ENCODE measurements around the gene MLX.
A peak's percentile ranks its signal among the peaks of the same experiment; 100 is the strongest.

Gene MLX

GRCh38 chr17:42579794-42580551, 13.1 kb downstream of the MLX start:
- Mint-ChIP-seq H3K27ac (peak overlapping the region in 1 of 3 experiments; percentile 8), H3K36me3 (ENCODE audit: low read depth) (peaks cover 31% of the 10 kb centered on the region)

GRCh38 chr17:42581744-42582270, 14.9 kb downstream of the MLX start:
- Mint-ChIP-seq H3K4me3 (no peak overlapping the region), H3K36me3 (ENCODE audit: low read depth) (peaks cover 38% of the 10 kb centered on the region), H3K9me3 (no peaks in the 10 kb centered on the region), H3K27ac (no peak overlapping the region), H3K27me3 (ENCODE audit: low read depth) (peaks cover 3% of the 10 kb centered on the region), H3K4me1 (peaks cover 15% of the 10 kb centered on the region)
- TF ChIP-seq CTCF (IDR thresholded peaks at IDR 0.05; ENCODE audit: unreplicated experiment in 3 of 3) = no peak

More at GRCh38 chr17:42579794-42580551, 13.1 kb downstream of the MLX start:
- Mint-ChIP-seq H3K4me1 (peaks cover 31% of the 10 kb centered on the region), H3K9me3 (no peaks in the 10 kb centered on the region), H3K27me3 (ENCODE audit: low read depth) (peaks cover 3% of the 10 kb centered on the region), H3K4me3 (peak overlapping the region; percentile 57 to 78 (median 69))
- no peak for TF ChIP-seq CTCF (IDR thresholded peaks at IDR 0.05; ENCODE audit: unreplicated experiment in 3 of 3)

GRCh38 chr17:42584880-42585279, 18.0 kb downstream of the MLX start:
- Mint-ChIP-seq H3K4me1 (no peaks in the 10 kb centered on the region), H3K9me3 (no peaks in the 10 kb centered on the region), H3K27ac (no peak overlapping the region), H3K36me3 (ENCODE audit: low read depth) (peaks cover 57% of the 10 kb centered on the region), H3K27me3 (ENCODE audit: low read depth) (peaks cover 3% of the 10 kb centered on the region), H3K4me3 (no peak overlapping the region)
- no peak for TF ChIP-seq CTCF (IDR thresholded peaks at IDR 0.05; ENCODE audit: unreplicated experiment in 3 of 3)

GRCh38 chr17:42585353-42585752, 18.5 kb downstream of the MLX start:
- Mint-ChIP-seq H3K36me3 (ENCODE audit: low read depth) (peaks cover 57% of the 10 kb centered on the region), H3K9me3 (no peaks in the 10 kb centered on the region), H3K27ac (no peak overlapping the region), H3K4me3 (no peak overlapping the region), H3K4me1 (no peaks in the 10 kb centered on the region), H3K27me3 (ENCODE audit: low read depth) (peaks cover 1% of the 10 kb centered on the region)
- no peak for TF ChIP-seq CTCF (IDR thresholded peaks at IDR 0.05; ENCODE audit: unreplicated experiment in 3 of 3)

GRCh38 chr17:42586514-42587230, 19.8 kb downstream of the MLX start:
- no peaks in the 10 kb centered on the region for H3K27me3 Mint-ChIP-seq (ENCODE audit: low read depth)
- no peak overlapping the region for H3K27ac Mint-ChIP-seq
- H3K9me3 Mint-ChIP-seq = no peaks in the 10 kb centered on the region
- no peak overlapping the region for H3K4me3 Mint-ChIP-seq
- H3K36me3 Mint-ChIP-seq (ENCODE audit: low read depth) = peaks cover 63% of the 10 kb centered on the region
- no peak for TF ChIP-seq CTCF (IDR thresholded peaks at IDR 0.05; ENCODE audit: unreplicated experiment in 3 of 3)
- H3K4me1 Mint-ChIP-seq = no peaks in the 10 kb centered on the region

All from nephron (organoid).